Endothelial cell of umbilical vein (primary cell): ENCODE data around the gene AS3MT. TPM values are rescaled to one million over a fixed set of nuclear protein-coding genes. Genes with fewer than 3 reads are reported as not detected.

Experiments used
- BruUV-seq: library from RNA; stranded (reverse); fragments of 400-500 nt; replicated peaks from 2 replicates; lab custom pipeline; 2021; lab: Mats Ljungman, UMichigan
- CTCF ChIA-PET: fragments of 300-600, 350-600 bp; sonication (Branson Sonifier 250); formaldehyde crosslinking; loops from one replicate; lab custom pipeline; 2021; ENCODE audit warnings: antibody characterized with exemption, inconsistent platforms; lab: Charles Lee
- POLR2A ChIA-PET: fragments of 300-600, 350-600 bp; sonication (Branson Sonifier 250); formaldehyde crosslinking; loops from one replicate; lab custom pipeline; 2021; ENCODE audit warnings: antibody characterized with exemption, inconsistent platforms; lab: Charles Lee
- DNase-seq: peaks from one replicate; pipeline ENCODE4 v3.0.0-alpha.2; 2011; ENCODE audit warnings: low read depth, low spot score
- FAIRE-seq: peaks from 2 replicates; lab custom pipeline; 2011; peaks lifted over from hg19 to GRCh38; lab: Jason Lieb, UNC
- H2AFZ ChIP-seq: 2 replicates; pipeline ENCODE4 v1.6.0; 2012; ENCODE audit warnings: low read depth, low read length, control low read depth, inconsistent platforms
- H3K27ac ChIP-seq: 2 replicates; pipeline ENCODE4 v1.5.1; 2011; ENCODE audit warnings: low read depth, mild to moderate bottlenecking, control low read depth, low read length, moderate library complexity; ENCODE audit not compliant: insufficient read depth
- H3K27me3 ChIP-seq, 2 experiments: 2 replicates each; pipeline versions ENCODE4 v1.6.0 to v1.6.1; 2011; ENCODE audit warnings: low read length in 2 of 2, mixed read lengths in 1 of 2; ENCODE audit not compliant: control insufficient read depth in 2 of 2, insufficient read depth in 2 of 2
- H3K36me3 ChIP-seq, 2 experiments: 2 replicates in 1 of 2; 3 replicates in 1 of 2; pipeline ENCODE4 v1.5.1; 2011; ENCODE audit warnings: low read length in 2 of 2, mild to moderate bottlenecking in 1 of 2, moderate library complexity in 1 of 2; ENCODE audit not compliant: control insufficient read depth in 2 of 2, insufficient read depth in 2 of 2; ENCODE audit errors: extremely low read depth in 1 of 2
- H3K4me1 ChIP-seq: 3 replicates; pipeline ENCODE4 v1.5.1; 2011; ENCODE audit warnings: mild to moderate bottlenecking, low read length; ENCODE audit not compliant: control insufficient read depth, insufficient read depth; ENCODE audit errors: extremely low read depth
- H3K4me2 ChIP-seq: 2 replicates; pipeline ENCODE4 v1.6.1; 2011; ENCODE audit warnings: low read length, control low read depth, mixed read lengths; ENCODE audit not compliant: insufficient read depth
- H3K4me3 ChIP-seq, 3 experiments: fragments of 200-600 bp in 1 of 3; sonication (generic), shearing (Covaris generic) in 1 of 3; replicated peaks in 1 of 3; 2 replicates each; pipeline ENCODE4 v1.5.1; 2011 to 2016; ENCODE audit warnings: control low read depth in 3 of 3, low read length in 3 of 3, mild to moderate bottlenecking in 2 of 3, inconsistent platforms in 1 of 3, low read depth in 1 of 3, moderate library complexity in 1 of 3; ENCODE audit not compliant: insufficient read depth in 1 of 3
- H3K79me2 ChIP-seq: 2 replicates; pipeline ENCODE4 v1.6.0; 2012; ENCODE audit warnings: low read length, inconsistent platforms; ENCODE audit not compliant: control insufficient read depth, insufficient read depth
- H3K9ac ChIP-seq: replicated peaks from 2 replicates; pipeline ENCODE3; 2011; ENCODE audit warnings: low read length, control low read depth; ENCODE audit not compliant: insufficient read depth; ENCODE audit errors: extremely low read depth
- H3K9me1 ChIP-seq: replicated peaks from 3 replicates; pipeline ENCODE4 v1.6.0; 2011; ENCODE audit warnings: mild to moderate bottlenecking, low read length; ENCODE audit not compliant: control insufficient read depth, insufficient read depth; ENCODE audit errors: extremely low read depth
- H3K9me3 ChIP-seq: replicated peaks from 2 replicates; pipeline ENCODE4 v1.5.1; 2012; ENCODE audit warnings: low read length, inconsistent platforms; ENCODE audit not compliant: control insufficient read depth, insufficient read depth
- H4K20me1 ChIP-seq: replicated peaks from 2 replicates; pipeline ENCODE3; 2011; ENCODE audit warnings: mild to moderate bottlenecking, low read length; ENCODE audit not compliant: control insufficient read depth, insufficient read depth; ENCODE audit errors: extremely low read depth
- EZH2 ChIP-seq: IDR thresholded peaks from 2 replicates; pipeline ENCODE4 v1.6.1; 2012; ENCODE audit warnings: borderline replicate concordance, low read depth, mild to moderate bottlenecking, moderate library complexity, low read length, inconsistent platforms; ENCODE audit not compliant: severe bottlenecking
- GATA2 ChIP-seq: IDR thresholded peaks from 2 replicates; pipeline ENCODE4 v1.7.0; 2011; ENCODE audit warnings: low read depth, mild to moderate bottlenecking, moderate library complexity, mixed read lengths, low read length; ENCODE audit not compliant: insufficient read length, insufficient read depth
- JUN ChIP-seq: IDR thresholded peaks from 2 replicates; pipeline ENCODE4 v1.6.1; 2011; ENCODE audit warnings: borderline replicate concordance, low read depth; ENCODE audit not compliant: insufficient read length, insufficient read depth
- MYC ChIP-seq: IDR thresholded peaks from one replicate; pipeline ENCODE4 v1.6.1; 2011; ENCODE audit warnings: mild to moderate bottlenecking, low read depth, low read length
- POLR2A ChIP-seq: IDR thresholded peaks from 2 replicates; pipeline ENCODE4 v1.6.1; 2012; ENCODE audit warnings: low read depth, mild to moderate bottlenecking, control low read depth, low read length
- POLR2AphosphoS5 ChIP-seq: IDR thresholded peaks from 2 replicates; pipeline ENCODE4 v1.6.1; 2012; ENCODE audit warnings: low read depth, mild to moderate bottlenecking, control low read depth, low read length, moderate library complexity; ENCODE audit not compliant: insufficient read depth
- dilution Hi-C: fragments of 300-500 bp; cut with MboI; formaldehyde crosslinking; loops from one replicate; pipeline ENCODE4 v1.15.0; 2019; ENCODE audit warnings: low sequenced_read_pairs; ENCODE audit not compliant: extremely low pct_ligation_motif_present
- intact Hi-C: fragments of 100-400 bp; cut with micrococcal nuclease; formaldehyde crosslinking; loops from one replicate; pipeline ENCODE4 v1.10.0; 2022
- polyA plus RNA-seq, 4 experiments: library from polyadenylated mRNA; depleted of rRNA in 3 of 4; stranded (reverse) in 3 of 4; unstranded in 1 of 4; fragments of >200 nt; gene quantifications; 2 replicates each; pipeline versions ENCODE4 v1.2.1 to v1.2.3, GENCODE V29; 2011 to 2012; ENCODE audit warnings: missing spikeins in 1 of 4
- total RNA-seq: library from RNA; stranded (reverse); gene quantifications from 2 replicates; pipeline ENCODE4 v1.2.3, GENCODE V29; 2021
- TF ChIP-seq, protein P1 (sequence below): IDR thresholded peaks from 2 replicates; pipeline ENCODE4 v1.6.1; 2011; ENCODE audit not compliant: insufficient read depth, insufficient read length
- TF ChIP-seq, protein P2 (sequence below), 2 donors: IDR thresholded peaks; 1 replicate in 1 of 2; 2 replicates in 1 of 2; pipeline ENCODE4 v1.5.1; 2011; ENCODE audit warnings: low read length in 2 of 2, mild to moderate bottlenecking in 2 of 2, moderate library complexity in 2 of 2, control low read depth in 1 of 2, inconsistent platforms in 1 of 2, low read depth in 1 of 2; ENCODE audit not compliant: insufficient read depth in 1 of 2; ENCODE audit errors: extremely low read depth in 1 of 2

AS3MT gene
- total and polyA plus RNA-seq, 2 donors (not counting 3 experiments of a cell fraction or from before 2014, with no cell fraction given), result 1.0 TPM; not detected in 1

DNA sequence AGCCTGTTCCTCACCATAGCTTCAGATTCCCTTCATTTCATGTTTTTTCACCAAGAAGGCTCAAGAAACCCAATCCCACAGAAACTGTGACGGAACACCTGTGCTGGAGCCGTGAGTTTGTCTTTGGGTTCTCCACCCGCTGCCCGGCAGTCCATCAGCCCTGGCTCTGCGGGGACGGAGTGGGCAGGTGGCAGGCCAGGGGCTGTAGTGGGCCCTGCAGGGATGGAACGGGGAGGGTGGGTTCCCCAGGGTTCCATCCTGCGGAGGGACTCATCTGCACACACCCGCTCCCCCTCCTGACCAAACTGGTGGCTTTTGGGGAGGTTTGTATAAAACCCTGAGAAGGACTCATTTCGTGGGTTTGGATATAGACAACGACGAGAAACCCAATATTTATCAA lies 47.0 kb upstream of the AS3MT start:
- H3K4me1 ChIP-seq, result no peaks in the 10 kb centered on the region
- H3K4me2 ChIP-seq, result no peak overlapping the region
- TF ChIP-seq GATA2 (no peak), MYC (no peak), POLR2A (no peak), EZH2 (no peak), JUN (no peak), POLR2AphosphoS5 (no peak)
- TF ChIP-seq, protein P1, sequence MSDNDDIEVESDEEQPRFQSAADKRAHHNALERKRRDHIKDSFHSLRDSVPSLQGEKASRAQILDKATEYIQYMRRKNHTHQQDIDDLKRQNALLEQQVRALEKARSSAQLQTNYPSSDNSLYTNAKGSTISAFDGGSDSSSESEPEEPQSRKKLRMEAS, result no peak
- TF ChIP-seq, protein P2, sequence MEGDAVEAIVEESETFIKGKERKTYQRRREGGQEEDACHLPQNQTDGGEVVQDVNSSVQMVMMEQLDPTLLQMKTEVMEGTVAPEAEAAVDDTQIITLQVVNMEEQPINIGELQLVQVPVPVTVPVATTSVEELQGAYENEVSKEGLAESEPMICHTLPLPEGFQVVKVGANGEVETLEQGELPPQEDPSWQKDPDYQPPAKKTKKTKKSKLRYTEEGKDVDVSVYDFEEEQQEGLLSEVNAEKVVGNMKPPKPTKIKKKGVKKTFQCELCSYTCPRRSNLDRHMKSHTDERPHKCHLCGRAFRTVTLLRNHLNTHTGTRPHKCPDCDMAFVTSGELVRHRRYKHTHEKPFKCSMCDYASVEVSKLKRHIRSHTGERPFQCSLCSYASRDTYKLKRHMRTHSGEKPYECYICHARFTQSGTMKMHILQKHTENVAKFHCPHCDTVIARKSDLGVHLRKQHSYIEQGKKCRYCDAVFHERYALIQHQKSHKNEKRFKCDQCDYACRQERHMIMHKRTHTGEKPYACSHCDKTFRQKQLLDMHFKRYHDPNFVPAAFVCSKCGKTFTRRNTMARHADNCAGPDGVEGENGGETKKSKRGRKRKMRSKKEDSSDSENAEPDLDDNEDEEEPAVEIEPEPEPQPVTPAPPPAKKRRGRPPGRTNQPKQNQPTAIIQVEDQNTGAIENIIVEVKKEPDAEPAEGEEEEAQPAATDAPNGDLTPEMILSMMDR (IDR thresholded peaks at IDR 0.05; ENCODE audit: extremely low read depth in 1 of 2, insufficient read depth in 1 of 2, low read depth in 1 of 2, low read length in 2 of 2), result no peak
- no peaks in the 10 kb centered on the region for H3K9me3 ChIP-seq
- intact Hi-C loops, result no loop called here
- DNase-seq (no peak), FAIRE-seq (no peak)
- BruUV-seq, result no TSS peak
- no peak overlapping the region for H3K9ac ChIP-seq
- H3K9me1 ChIP-seq, result no peaks in the 10 kb centered on the region
- no peaks in the 10 kb centered on the region for H3K27me3 ChIP-seq
- H3K27ac ChIP-seq, result no peak overlapping the region
- H3K79me2 ChIP-seq, result no peaks in the 10 kb centered on the region
- CTCF ChIA-PET, result interaction anchor here (0.8 to 1.1 kb wide), 2 partner anchors 69 to 83 kb away, joined by 3 to 4 read pairs; no protein-coding TSS in a partner anchor
- POLR2A ChIA-PET, result no interaction called here
- H3K36me3 ChIP-seq, result no peaks in the 10 kb centered on the region
- H3K4me3 ChIP-seq, result no peak overlapping the region
- dilution Hi-C loops, result no loop called here
- H4K20me1 ChIP-seq, result no peaks in the 10 kb centered on the region
- H2AFZ ChIP-seq, result no peak overlapping the region
